ENCODE results near the gene TTLL11. TPM values are rescaled to one million over a fixed set of nuclear protein-coding genes. Genes with fewer than 3 reads are reported as not detected.

The TTLL11 gene
- polyA plus RNA-seq, 1 donor (not counting 4 experiments of a cell fraction or from before 2014, with no cell fraction given): 8.0 TPM

- Histone ChIP-seq H3K27me3 (ENCODE audit: control insufficient read depth, extremely low read depth, insufficient read depth, low read length) (no peaks in the 10 kb centered on the region), H3K27ac (ENCODE audit: control insufficient read depth, insufficient read depth, low read length) (no peak overlapping the region), H3K9ac (ENCODE audit: control insufficient read depth, extremely low read depth, insufficient read depth, low read length) (no peak overlapping the region), H3K4me3 (ENCODE audit: control insufficient read depth in 2 of 3, extremely low read depth in 1 of 3, insufficient read depth in 2 of 3, low read depth in 1 of 3, low read length in 3 of 3) (no peak overlapping the region), H3K79me2 (ENCODE audit: control insufficient read depth, insufficient read depth, low read length) (no peaks in the 10 kb centered on the region), H4K20me1 (ENCODE audit: control insufficient read depth, extremely low read depth, insufficient read depth, low read length) (no peaks in the 10 kb centered on the region), H3K9me3 (ENCODE audit: control insufficient read depth, low read depth, low read length) (no peaks in the 10 kb centered on the region), H3K36me3 (ENCODE audit: control insufficient read depth in 2 of 2, extremely low read depth in 1 of 2, insufficient read depth in 2 of 2, low read length in 2 of 2) (peaks cover 0 to 3% of the 10 kb centered on the region in 2 experiments), H3K4me1 (ENCODE audit: control insufficient read depth, extremely low read depth, insufficient read depth, low read length) (no peaks in the 10 kb centered on the region), H2AFZ (ENCODE audit: control insufficient read depth, low read length) (no peak overlapping the region), H3K4me2 (ENCODE audit: control insufficient read depth, extremely low read depth, insufficient read depth, low read depth, low read length) (no peak overlapping the region), H3K9me1 (ENCODE audit: control insufficient read depth, extremely low read depth, insufficient read depth, low read length) (no peaks in the 10 kb centered on the region)
- DNase-seq (ENCODE audit: low read depth, low spot score): peak; percentile 38
- dilution Hi-C loops (cut with MboI; ENCODE audit: extremely low pct_ligation_motif_present, low sequenced_read_pairs): no loop called here
- TF ChIP-seq EZH2 (IDR thresholded peaks at IDR 0.05; ENCODE audit: low read length): no peak
- peak; percentile 45 to 67 (median 66) for TF ChIP-seq CTCF (optimal IDR thresholded peaks at IDR 0.05 in 1 of 3, IDR thresholded peaks at IDR 0.05 in 1 of 3, conservative IDR thresholded peaks at IDR 0.05 in 1 of 3; ENCODE audit: extremely low read depth in 1 of 3, insufficient read depth in 2 of 3, low read length in 3 of 3)
- no peak for FAIRE-seq
These were observed 100.4 kb downstream of the TTLL11 start for GRCh38 chr9:121992571-121993212.

GRCh38 chr9:121991307-121991661, 101.8 kb downstream of the TTLL11 start:
- Histone ChIP-seq H3K9me3 (ENCODE audit: control insufficient read depth, low read depth, low read length) (no peaks in the 10 kb centered on the region), H2AFZ (ENCODE audit: control insufficient read depth, low read length) (no peak overlapping the region), H3K27ac (ENCODE audit: control insufficient read depth, insufficient read depth, low read length) (no peak overlapping the region), H3K9ac (ENCODE audit: control insufficient read depth, extremely low read depth, insufficient read depth, low read length) (no peak overlapping the region), H4K20me1 (ENCODE audit: control insufficient read depth, extremely low read depth, insufficient read depth, low read length) (no peaks in the 10 kb centered on the region), H3K4me1 (ENCODE audit: control insufficient read depth, extremely low read depth, insufficient read depth, low read length) (no peaks in the 10 kb centered on the region), H3K4me2 (ENCODE audit: control insufficient read depth, extremely low read depth, insufficient read depth, low read depth, low read length) (no peak overlapping the region), H3K4me3 (ENCODE audit: control insufficient read depth in 2 of 3, extremely low read depth in 1 of 3, insufficient read depth in 2 of 3, low read depth in 1 of 3, low read length in 3 of 3) (no peak overlapping the region), H3K27me3 (ENCODE audit: control insufficient read depth, extremely low read depth, insufficient read depth, low read length) (no peaks in the 10 kb centered on the region), H3K79me2 (ENCODE audit: control insufficient read depth, insufficient read depth, low read length) (no peaks in the 10 kb centered on the region), H3K36me3 (ENCODE audit: control insufficient read depth in 2 of 2, extremely low read depth in 1 of 2, insufficient read depth in 2 of 2, low read length in 2 of 2) (peaks cover 0 to 3% of the 10 kb centered on the region in 2 experiments), H3K9me1 (ENCODE audit: control insufficient read depth, extremely low read depth, insufficient read depth, low read length) (no peaks in the 10 kb centered on the region)
- TF ChIP-seq EZH2 (IDR thresholded peaks at IDR 0.05; ENCODE audit: low read length) (no peak), CTCF (optimal IDR thresholded peaks at IDR 0.05 in 1 of 3, IDR thresholded peaks at IDR 0.05 in 1 of 3, conservative IDR thresholded peaks at IDR 0.05 in 1 of 3; ENCODE audit: extremely low read depth in 1 of 3, insufficient read depth in 2 of 3, low read length in 3 of 3) (no peak)
- FAIRE-seq: no peak
- dilution Hi-C loops (cut with MboI; ENCODE audit: extremely low pct_ligation_motif_present, low sequenced_read_pairs): no loop called here
- no peak for DNase-seq (ENCODE audit: low read depth, low spot score)

All from keratinocyte (primary cell).